ENCODE measurements around the gene CCDC14. TPM values are rescaled to one million over a fixed set of nuclear protein-coding genes. Genes with fewer than 3 reads are reported as not detected.
A peak's percentile ranks its signal among the peaks of the same experiment; 100 is the strongest.

The CCDC14 gene
- total and polyA plus RNA-seq, 10 donors: 13.6 to 53.9 (median 27.4) TPM

GRCh38 chr3:123884993-123885392, 76.0 kb downstream of the CCDC14 start:
- Histone ChIP-seq H3K36me3 (no peaks in the 10 kb centered on the region), H3K4me1 (peaks cover 6 to 21% (median 16%) of the 10 kb centered on the region in 6 donors), H3K9me3 (no peaks in the 10 kb centered on the region), H3K27ac (no peak overlapping the region), H3K4me3 (no peak overlapping the region), H3K27me3 (replicated peaks in 1 of 7) (peaks cover 0 to 55% (median 13%) of the 10 kb centered on the region in 7 donors)
- TF ChIP-seq CTCF (IDR thresholded peaks at IDR 0.05 in 8 of 11, conservative IDR thresholded peaks at IDR 0.05 in 3 of 11) (no peak), POLR2A (IDR thresholded peaks at IDR 0.05) (no peak), POLR2AphosphoS5 (IDR thresholded peaks at IDR 0.05) (no peak)
- intact Hi-C loops (cut with DNase I; ENCODE audit: low total_unique reads): no loop called here
- DNase-seq: no peak

GRCh38 chr3:123884203-123884831, 76.7 kb downstream of the CCDC14 start, which contains the start of gene MYLK:
Gene MYLK (minus strand): TSS chr3:123884332. CDS start chr3:123793841, 90,491 bp downstream.
- Histone ChIP-seq H3K9me3 (no peaks in the 10 kb centered on the region), H3K36me3 (no peaks in the 10 kb centered on the region), H3K27ac (peak within 1 kb of the TSS in 2 of 8 donors; percentile 8 to 42), H3K4me3 (peak within 1 kb of the TSS; percentile 23 to 66 (median 34)), H3K4me1 (peaks cover 6 to 21% (median 16%) of the 10 kb centered on the region in 6 donors), H3K27me3 (replicated peaks in 1 of 7) (peaks cover 0 to 55% (median 13%) of the 10 kb centered on the region in 7 donors)
- TF ChIP-seq POLR2AphosphoS5 (IDR thresholded peaks at IDR 0.05): peak in 2 of 3 donors; percentile 44 to 46
- TF ChIP-seq POLR2A (IDR thresholded peaks at IDR 0.05): no peak
- intact Hi-C loops (cut with DNase I; ENCODE audit: low total_unique reads): no loop called here
- peak; percentile 82 for DNase-seq
- WGBS, 5 donors: 0 to 3% (median 1%) methylated on average over 43 to 70 of the region's 70 CpGs

GRCh38 chr3:123883701-123884202, 77.3 kb downstream of the CCDC14 start:
- no peaks in the 10 kb centered on the region for H3K36me3 ChIP-seq
- DNase-seq: no peak
- TF ChIP-seq POLR2A (IDR thresholded peaks at IDR 0.05) (no peak), CTCF (IDR thresholded peaks at IDR 0.05 in 8 of 11, conservative IDR thresholded peaks at IDR 0.05 in 3 of 11) (no peak), POLR2AphosphoS5 (IDR thresholded peaks at IDR 0.05) (no peak)
- H3K27me3 ChIP-seq (replicated peaks in 1 of 7): peaks cover 0 to 55% (median 13%) of the 10 kb centered on the region in 7 donors
- peak overlapping the region; percentile 23 to 66 (median 34) for H3K4me3 ChIP-seq
- peaks cover 6 to 25% (median 16%) of the 10 kb centered on the region in 6 donors for H3K4me1 ChIP-seq
- H3K27ac ChIP-seq: peak overlapping the region in 2 of 8 donors; percentile 8 to 42
- intact Hi-C loops (cut with DNase I; ENCODE audit: low total_unique reads): no loop called here
- H3K9me3 ChIP-seq: no peaks in the 10 kb centered on the region
- 1 to 13% (median 4%) methylated on average over 10 to 29 of the region's 29 CpGs for WGBS, 5 donors

- H3K27me3 ChIP-seq (replicated peaks in 1 of 7): peaks cover 0 to 55% (median 13%) of the 10 kb centered on the region in 7 donors
- no peak for TF ChIP-seq POLR2AphosphoS5 (IDR thresholded peaks at IDR 0.05)
- no peak for TF ChIP-seq CTCF (IDR thresholded peaks at IDR 0.05 in 8 of 11, conservative IDR thresholded peaks at IDR 0.05 in 3 of 11)
- no peak for TF ChIP-seq POLR2A (IDR thresholded peaks at IDR 0.05)
- H3K36me3 ChIP-seq: no peaks in the 10 kb centered on the region
- H3K4me3 ChIP-seq: peak overlapping the region in 3 of 8 donors; percentile 29 to 66 (median 51)
- DNase-seq: no peak
- intact Hi-C loops (cut with DNase I; ENCODE audit: low total_unique reads): no loop called here
- peaks cover 6 to 29% (median 16%) of the 10 kb centered on the region in 6 donors for H3K4me1 ChIP-seq
- H3K9me3 ChIP-seq: no peaks in the 10 kb centered on the region
- 20 to 34% (median 29%) methylated on average over 4 of the region's 4 CpGs for WGBS, 5 donors
- no peak overlapping the region for H3K27ac ChIP-seq
These were observed 77.9 kb downstream of the CCDC14 start for GRCh38 chr3:123883111-123883510.

Data from spleen (tissue), 11 donors.